Neural progenitor cell (in vitro differentiated cells): ENCODE results near the gene PTPRU.

Experiments used
- EZH2 ChIP-seq: fragments of 200-600 bp; sonication (generic); IDR thresholded peaks from 2 replicates; pipeline ENCODE4 v1.6.1; 2017; ENCODE audit warnings: antibody characterized with exemption, mild to moderate bottlenecking, moderate library complexity
- EZH2phosphoT487 ChIP-seq: fragments of 200-600 bp; sonication (generic); IDR thresholded peaks from 2 replicates; pipeline ENCODE4 v1.6.1; 2017; ENCODE audit warnings: antibody characterized with exemption
- TF ChIP-seq, protein P1 (sequence below): fragments of 200-600 bp; sonication (generic); IDR thresholded peaks from 2 replicates; pipeline ENCODE4 v1.5.1; 2017; ENCODE audit warnings: antibody characterized with exemption, mild to moderate bottlenecking

DNA sequence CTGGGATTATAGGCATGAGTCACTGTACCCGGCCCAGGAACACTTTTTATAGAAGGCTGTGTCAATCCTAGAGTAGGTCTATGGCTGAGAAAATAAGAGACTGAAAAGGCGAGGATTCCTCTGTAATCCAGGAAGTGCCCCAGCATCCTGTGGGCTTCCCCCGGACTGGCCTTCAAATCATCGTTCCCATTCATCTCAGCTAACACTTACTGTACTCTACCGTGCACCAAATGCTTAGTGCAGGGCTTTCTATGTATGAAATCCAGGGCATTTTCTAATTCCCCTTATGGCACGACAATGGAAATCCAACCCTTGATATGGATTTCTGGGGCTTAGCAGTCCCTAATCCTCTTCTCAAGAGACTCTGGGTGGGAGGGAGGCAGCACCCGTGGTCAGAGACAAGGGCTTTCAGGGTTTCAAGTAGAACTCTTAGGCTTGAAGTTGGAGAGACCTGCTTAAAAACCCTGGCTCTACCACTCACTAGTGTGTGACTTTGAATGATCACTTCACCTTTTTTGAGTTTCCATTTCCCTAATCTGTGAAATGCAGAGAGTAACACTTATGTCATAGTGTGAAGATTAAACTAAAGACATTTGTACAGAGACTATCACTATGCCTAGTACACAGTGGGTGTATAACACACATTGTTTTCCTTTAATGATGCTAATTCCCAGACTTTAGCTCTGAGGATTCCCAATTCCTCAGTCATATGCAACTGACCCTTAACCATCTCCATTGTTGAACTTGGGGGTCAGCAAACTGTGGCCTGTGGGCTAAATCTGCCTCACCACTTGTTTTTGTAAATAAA lies 25.8 kb upstream of the PTPRU start:
- TF ChIP-seq EZH2phosphoT487 (no peak), EZH2 (no peak)
- TF ChIP-seq, protein P1, sequence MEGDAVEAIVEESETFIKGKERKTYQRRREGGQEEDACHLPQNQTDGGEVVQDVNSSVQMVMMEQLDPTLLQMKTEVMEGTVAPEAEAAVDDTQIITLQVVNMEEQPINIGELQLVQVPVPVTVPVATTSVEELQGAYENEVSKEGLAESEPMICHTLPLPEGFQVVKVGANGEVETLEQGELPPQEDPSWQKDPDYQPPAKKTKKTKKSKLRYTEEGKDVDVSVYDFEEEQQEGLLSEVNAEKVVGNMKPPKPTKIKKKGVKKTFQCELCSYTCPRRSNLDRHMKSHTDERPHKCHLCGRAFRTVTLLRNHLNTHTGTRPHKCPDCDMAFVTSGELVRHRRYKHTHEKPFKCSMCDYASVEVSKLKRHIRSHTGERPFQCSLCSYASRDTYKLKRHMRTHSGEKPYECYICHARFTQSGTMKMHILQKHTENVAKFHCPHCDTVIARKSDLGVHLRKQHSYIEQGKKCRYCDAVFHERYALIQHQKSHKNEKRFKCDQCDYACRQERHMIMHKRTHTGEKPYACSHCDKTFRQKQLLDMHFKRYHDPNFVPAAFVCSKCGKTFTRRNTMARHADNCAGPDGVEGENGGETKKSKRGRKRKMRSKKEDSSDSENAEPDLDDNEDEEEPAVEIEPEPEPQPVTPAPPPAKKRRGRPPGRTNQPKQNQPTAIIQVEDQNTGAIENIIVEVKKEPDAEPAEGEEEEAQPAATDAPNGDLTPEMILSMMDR = no peak
